NCI-H524 (cell line): ENCODE measurements around the gene STK11IP.
A peak's percentile ranks its signal among the peaks of the same experiment; 100 is the strongest.

Experiments used
- DNase-seq, 2 experiments: peaks; one replicate each; lab custom pipeline; 2025; lab: John Stamatoyannopoulos, UW

The STK11IP gene

GRCh38 chr2:219581346-219581745 lies 16.3 kb upstream of the STK11IP start:
- DNase-seq, result no peak

GRCh38 chr2:219591091-219591490 lies 6.6 kb upstream of the STK11IP start:
- no peak for DNase-seq

GRCh38 chr2:219592736-219593135 lies 4.9 kb upstream of the STK11IP start:
- DNase-seq, result no peak

- no peak for DNase-seq
Observed at GRCh38 chr2:219593154-219593553, 4.5 kb upstream of the STK11IP start.

GRCh38 chr2:219595256-219595655 lies 2.4 kb upstream of the STK11IP start:
- DNase-seq, result no peak

GRCh38 chr2:219596954-219597551 lies 604 bp upstream of the STK11IP start:
- DNase-seq, result no peak

GRCh38 chr2:219598308-219599078 lies 836 bp downstream of the STK11IP start:
- DNase-seq, result no peak

GRCh38 chr2:219603771-219604170 lies 6.1 kb downstream of the STK11IP start:
- DNase-seq, result no peak

- no peak for DNase-seq
Observed at GRCh38 chr2:219605607-219605954, 7.9 kb downstream of the STK11IP start.

GRCh38 chr2:219607931-219608330 lies 10.3 kb downstream of the STK11IP start:
- no peak for DNase-seq

- DNase-seq, result no peak
Observed at GRCh38 chr2:219608399-219608964, 10.8 kb downstream of the STK11IP start.

- DNase-seq, result peak in 1 of 2 experiments; percentile 6
Observed at GRCh38 chr2:219609149-219609750, 11.6 kb downstream of the STK11IP start.

- DNase-seq, result no peak
Observed at GRCh38 chr2:219611306-219611705, 13.6 kb downstream of the STK11IP start.

GRCh38 chr2:219611866-219612576 lies 14.4 kb downstream of the STK11IP start:
- DNase-seq, result no peak

GRCh38 chr2:219612577-219613286 lies 15.1 kb downstream of the STK11IP start:
- DNase-seq, result no peak

- DNase-seq, result no peak
Observed at GRCh38 chr2:219613461-219614070, 15.9 kb downstream of the STK11IP start.

GRCh38 chr2:219614076-219614860 lies 16.6 kb downstream of the STK11IP start:
- DNase-seq, result no peak

- no peak for DNase-seq
Observed at GRCh38 chr2:219615036-219615435, 17.4 kb downstream of the STK11IP start.

GRCh38 chr2:219615894-219616293 lies 18.2 kb downstream of the STK11IP start:
- DNase-seq, result no peak

- no peak for DNase-seq
Observed at GRCh38 chr2:219616550-219616949, 18.9 kb downstream of the STK11IP start.

- DNase-seq, result no peak
Observed at GRCh38 chr2:219618733-219619122, 21.1 kb downstream of the STK11IP start.
